GM12878 (cell line): ENCODE measurements around the gene CAB39. TPM values are rescaled to one million over a fixed set of nuclear protein-coding genes. Genes with fewer than 3 reads are reported as not detected.

ENCODE experiments used
- ATAC-seq: fragments of 200-7000 bp; cut with Tn5 transposase; 3 replicates; pipeline ENCODE4 v1.9.1; 2020; ENCODE audit warnings: mild to moderate bottlenecking, moderate library complexity
- BruUV-seq: library from RNA; stranded (reverse); fragments of 400-500 nt; replicated peaks from 2 replicates; lab custom pipeline; 2021; lab: Mats Ljungman, UMichigan
- CTCF ChIA-PET: fragments of 300-600 bp; sonication (Branson Sonifier 250); formaldehyde crosslinking; extraction: SDS; loops from one replicate; lab custom pipeline; 2021; ENCODE audit warnings: inconsistent platforms; lab: Yijun Ruan, JAX
- POLR2A ChIA-PET: fragments of 350-600 bp; formaldehyde crosslinking; extraction: SDS; loops from one replicate; lab custom pipeline; 2021; ENCODE audit warnings: inconsistent platforms; lab: Charles Lee
- RAD21 ChIA-PET: fragments of 300-600 bp; sonication (Branson Sonifier 250); formaldehyde crosslinking; loops from one replicate; lab custom pipeline; 2023; ENCODE audit warnings: antibody characterized with exemption; ENCODE audit not compliant: unreplicated experiment; lab: Charles Lee
- SMC1A ChIA-PET: fragments of 300-600 bp; sonication (Branson Sonifier 250); formaldehyde crosslinking; loops from one replicate; lab custom pipeline; 2023; ENCODE audit not compliant: unreplicated experiment, uncharacterized antibody; lab: Charles Lee
- DNase-seq: peaks from one replicate; pipeline ENCODE4 v3.0.0-alpha.2; 2011; ENCODE audit warnings: low read depth, low spot score
- FAIRE-seq: peaks from 3 replicates; lab custom pipeline; 2011; peaks lifted over from hg19 to GRCh38; lab: Jason Lieb, UNC
- H2AFZ ChIP-seq: 2 replicates; pipeline ENCODE4 v1.6.0; 2011; ENCODE audit warnings: low read depth, low read length, control low read depth; ENCODE audit not compliant: control insufficient read depth
- H3K27ac ChIP-seq: 2 replicates; pipeline ENCODE4 v1.5.1; 2011; ENCODE audit warnings: control low read depth; ENCODE audit not compliant: control insufficient read depth, insufficient read depth
- H3K27me3 ChIP-seq, 2 experiments: replicated peaks in 1 of 2; 2 replicates each; pipeline versions ENCODE4 v1.6.0 to v1.6.1; 2011; ENCODE audit warnings: low read length in 1 of 2; ENCODE audit not compliant: control insufficient read depth in 2 of 2, insufficient read depth in 2 of 2
- H3K36me3 ChIP-seq, 2 experiments: 2 replicates each; pipeline ENCODE4 v1.5.1; 2011; ENCODE audit warnings: low read length in 1 of 2; ENCODE audit not compliant: control insufficient read depth in 2 of 2, insufficient read depth in 2 of 2
- H3K4me1 ChIP-seq: 2 replicates; pipeline ENCODE4 v1.6.1; 2011; ENCODE audit warnings: mild to moderate bottlenecking, low read length, moderate library complexity, mixed read lengths; ENCODE audit not compliant: control insufficient read depth, insufficient read depth
- H3K4me2 ChIP-seq: 2 replicates; pipeline ENCODE4 v1.6.0; 2011; ENCODE audit warnings: control low read depth; ENCODE audit not compliant: control insufficient read depth, insufficient read depth
- H3K4me3 ChIP-seq: fragments of 200-600 bp; sonication (generic); 2 replicates; pipeline ENCODE4 v1.5.1; 2016
- H3K79me2 ChIP-seq: 2 replicates; pipeline ENCODE4 v1.6.0; 2011; ENCODE audit warnings: low read length; ENCODE audit not compliant: control insufficient read depth, insufficient read depth
- H3K9ac ChIP-seq: 2 replicates; pipeline ENCODE4 v1.8.0; 2011; ENCODE audit warnings: low read length, control low read depth, mixed read lengths; ENCODE audit not compliant: control insufficient read depth, insufficient read depth
- H3K9me3 ChIP-seq: replicated peaks from 3 replicates; pipeline ENCODE4 v1.5.1; 2011; ENCODE audit warnings: mild to moderate bottlenecking, low read length; ENCODE audit not compliant: control insufficient read depth, insufficient read depth
- H4K20me1 ChIP-seq: 2 replicates; pipeline ENCODE4 v1.6.0; 2011; ENCODE audit not compliant: control insufficient read depth, insufficient read depth
- CBFB ChIP-seq: IDR thresholded peaks from 2 replicates; pipeline ENCODE4 v1.6.1; 2016; ENCODE audit warnings: antibody characterized with exemption, low read depth
- CBX3 ChIP-seq: fragments of 200-600 bp; sonication (generic); IDR thresholded peaks from 2 replicates; pipeline ENCODE4 v1.6.1; 2016; ENCODE audit warnings: low read depth, borderline replicate concordance
- CREM ChIP-seq: IDR thresholded peaks from 2 replicates; pipeline ENCODE4 v1.6.1; 2014; ENCODE audit warnings: antibody characterized with exemption, low read depth
- EGR1 ChIP-seq, 2 experiments: IDR thresholded peaks; 1 replicate in 1 of 2; 2 replicates in 1 of 2; pipeline ENCODE4 v1.6.1; 2011 to 2012; ENCODE audit warnings: low read depth in 2 of 2, low read length in 2 of 2, borderline replicate concordance in 1 of 2, mild to moderate bottlenecking in 1 of 2, moderate library complexity in 1 of 2
- EP300 ChIP-seq, 2 experiments: fragments of 150-350 bp in 1 of 2; IDR thresholded peaks; 2 replicates each; pipeline ENCODE4 v1.6.1; 2011 to 2012; ENCODE audit warnings: low read depth in 2 of 2, low read length in 2 of 2, borderline replicate concordance in 1 of 2, improper control_type of control experiment in 1 of 2, inconsistent platforms in 1 of 2; ENCODE audit not compliant: control insufficient read depth in 1 of 2
- GATAD2B ChIP-seq: fragments of 450-650 bp; conservative IDR thresholded peaks from 2 replicates; pipeline ENCODE4 v1.6.1; 2017; ENCODE audit warnings: low read depth, mild to moderate bottlenecking, moderate library complexity
- JUNB ChIP-seq: IDR thresholded peaks from 2 replicates; pipeline ENCODE4 v1.6.1; 2016; ENCODE audit warnings: antibody characterized with exemption, mild to moderate bottlenecking
- MEF2B ChIP-seq: fragments of 450-650 bp; IDR thresholded peaks from 2 replicates; pipeline ENCODE4 v1.6.1; 2018; ENCODE audit warnings: mild to moderate bottlenecking, moderate library complexity; ENCODE audit not compliant: partially characterized antibody, poor library complexity, severe bottlenecking
- MLLT1 ChIP-seq: fragments of 450-650 bp; IDR thresholded peaks from 2 replicates; pipeline ENCODE4 v1.6.1; 2016; ENCODE audit warnings: mild to moderate bottlenecking
- MTA2 ChIP-seq: fragments of 450-650 bp; IDR thresholded peaks from 2 replicates; pipeline ENCODE4 v1.6.1; 2016; ENCODE audit warnings: low read depth, mild to moderate bottlenecking, moderate library complexity
- POU2F2 ChIP-seq: IDR thresholded peaks from 3 replicates; pipeline ENCODE4 v1.6.1; 2011; ENCODE audit warnings: low read depth, mild to moderate bottlenecking, low read length, borderline replicate concordance
- RAD51 ChIP-seq: fragments of 450-650 bp; IDR thresholded peaks from 2 replicates; pipeline ENCODE4 v1.6.1; 2016; ENCODE audit warnings: moderate library complexity, mild to moderate bottlenecking, inconsistent platforms
- STAT3 ChIP-seq: IDR thresholded peaks from 2 replicates; pipeline ENCODE4 v1.6.1; 2011; ENCODE audit warnings: low read depth, low read length, improper control_type of control experiment
- WRNIP1 ChIP-seq: IDR thresholded peaks from 2 replicates; pipeline ENCODE4 v1.6.1; 2011; ENCODE audit warnings: low read depth, low read length, improper control_type of control experiment, borderline replicate concordance
- YBX1 ChIP-seq: fragments of 450-650 bp; IDR thresholded peaks from 2 replicates; pipeline ENCODE4 v1.6.1; 2016; ENCODE audit warnings: antibody characterized with exemption
- ZBED1 ChIP-seq: IDR thresholded peaks from 2 replicates; pipeline ENCODE4 v1.6.1; 2016; ENCODE audit warnings: borderline replicate concordance
- ZNF24 ChIP-seq: fragments of 450-650 bp; IDR thresholded peaks from 2 replicates; pipeline ENCODE4 v1.6.1; 2017; ENCODE audit warnings: antibody characterized with exemption, mild to moderate bottlenecking
- WGBS: methylation state at CpG from one replicate; pipeline ENCODE4 v1.1.6; 2016; ENCODE audit warnings: low lambda C conversion rate; ENCODE audit not compliant: insufficient replicate concordance, insufficient coverage; ENCODE audit errors: missing lambda C conversion rate; 5-methylcytosine and 5-hydroxymethylcytosine counted together
- in situ Hi-C: fragments of 300-500 bp; cut with MboI; formaldehyde crosslinking; loops from 9 replicates; pipeline ENCODE4 v1.14.3; 2018; ENCODE audit warnings: mixed read lengths
- intact Hi-C: fragments of 100-400 bp; cut with micrococcal nuclease; formaldehyde crosslinking; loops from one replicate; pipeline ENCODE4 v1.14.2; 2022; ENCODE audit not compliant: unreplicated experiment
- polyA plus RNA-seq, 11 experiments: library from polyadenylated mRNA; depleted of rRNA in 4 of 11; unstranded in 6 of 11; stranded (reverse) in 5 of 11; fragments of >200 nt; fragmentation: Nextera tagmentation in 4 of 11; fragmentation: Illumina TruSeq in 1 of 11; extraction: Ambion mirVana in 4 of 11; extraction: Trizol in 1 of 11; gene quantifications; 1 replicate in 1 of 11; 2 replicates in 10 of 11; pipeline versions ENCODE4 v1.2.1 to v1.2.3, GENCODE V29; 2011 to 2016; ENCODE audit warnings: inconsistent platforms in 2 of 11, missing spikeins in 2 of 11, low read depth in 1 of 11
- total RNA-seq, 4 experiments: library from RNA; depleted of rRNA in 3 of 4; stranded (reverse); fragments of >200 nt in 3 of 4; fragmentation: Illumina TruSeq in 1 of 4; extraction: Trizol in 1 of 4; gene quantifications; 2 replicates each; pipeline versions ENCODE4 v1.2.1 to v1.2.3, GENCODE V29; 2013 to 2021

Gene CAB39
- total and polyA plus RNA-seq, 10 of the 15 experiments (the other 5 are each of a cell fraction or from before 2014, with no cell fraction given) = 13.3 to 129 (median 62.9) TPM

- TF ChIP-seq MLLT1 (peak; percentile 83), STAT3 (0 out of 2 replicates have a peak, but pooled peaks have one; percentile 48), YBX1 (no peak)
These were observed 44.3 kb upstream of the CAB39 start (continued) for GRCh38 chr2:230668184-230668938.

- Histone ChIP-seq H4K20me1 (no peaks in the 10 kb centered on the region), H3K9ac (peak overlapping the region; percentile 71), H3K9me3 (no peaks in the 10 kb centered on the region), H3K4me2 (peak overlapping the region; percentile 83), H3K4me1 (peaks cover 67% of the 10 kb centered on the region), H2AFZ (peak overlapping the region; percentile 57), H3K36me3 (no peaks in the 10 kb centered on the region), H3K4me3 (no peak overlapping the region), H3K27ac (peak overlapping the region; percentile 92), H3K27me3 (no peaks in the 10 kb centered on the region), H3K79me2 (no peaks in the 10 kb centered on the region)
- intact Hi-C loops (loop anchor here (2.0 to 10.0 kb wide), 3 partner anchors 44 to 306 kb away; partner anchors contain the start of gene CAB39), in situ Hi-C loops (loop anchor here (10.0 kb wide), 1 partner anchor 286 kb away; no protein-coding TSS in a partner anchor)
- ChIA-PET SMC1A (interaction anchor here (0.6 to 8.3 kb wide), 27 partner anchors 10 to 467 kb away, joined by 3 to 117 read pairs (median 6); partner anchors contain the start of gene CAB39), RAD21 (interaction anchor here (0.6 to 5.1 kb wide), 25 partner anchors 8 to 129 kb away, joined by 3 to 122 read pairs (median 5); partner anchors contain the start of gene CAB39), CTCF (interaction anchor here (0.7 to 4.7 kb wide), 14 partner anchors 10 to 602 kb away, joined by 3 to 41 read pairs (median 4); no protein-coding TSS in a partner anchor), POLR2A (interaction anchor here (0.6 to 5.0 kb wide), 15 partner anchors 10 to 129 kb away, joined by 3 to 80 read pairs (median 6); partner anchors contain the start of gene CAB39)
- 0% methylated on average over 2 of the region's 2 CpGs for WGBS
- FAIRE-seq = no peak
- ATAC-seq = peak; percentile 46
- no TSS peak for BruUV-seq
- DNase-seq = peak; percentile 65
- TF ChIP-seq CREM = peak; percentile 29; the same call in 1 of the 2 replicates
- peak; percentile 60; the same call in 1 of the 2 replicates for TF ChIP-seq MTA2
- TF ChIP-seq WRNIP1 = no peak
- peak in 1 of 2 experiments; percentile 64; a peak in 1 of 3 replicates for TF ChIP-seq EGR1 (IDR thresholded peaks at IDR 0.05; ENCODE audit: borderline replicate concordance in 1 of 2, low read depth in 2 of 2, low read length in 2 of 2)
- peak; percentile 5; the same call in 1 of the 2 replicates for TF ChIP-seq JUNB
- peak; percentile 24; the same call in 1 of the 2 replicates for TF ChIP-seq RAD51
- TF ChIP-seq MLLT1 = 0 out of 2 replicates have a peak, but pooled peaks have one; percentile 61
- peak; percentile 91; the same call in 1 of the 2 replicates for TF ChIP-seq CBFB
- 0 out of 2 replicates have a peak, but pooled peaks have one; percentile 54 for TF ChIP-seq GATAD2B
- TF ChIP-seq ZBED1 = peak; percentile 80; the same call in 1 of the 2 replicates
- TF ChIP-seq MEF2B = peak; percentile 90
- no peak for TF ChIP-seq POU2F2
- TF ChIP-seq EP300 (IDR thresholded peaks at IDR 0.05; ENCODE audit: borderline replicate concordance in 1 of 2, control insufficient read depth in 1 of 2, low read depth in 2 of 2, low read length in 2 of 2) = peak in 1 of 2 experiments; percentile 65; a peak in 3 of 4 replicates
- no peak for TF ChIP-seq CBX3
- peak; percentile 99 for TF ChIP-seq ZNF24
These were observed 43.7 kb upstream of the CAB39 start for GRCh38 chr2:230668939-230669303.
